GM21515 (cell line): Measurements from ENCODE around the gene WDR18.
"Not testable (repeated sequence)": the region's sequence is repeated elsewhere in the genome, so short reads cannot be mapped to it uniquely, and the experiment has no call there.

Source experiments
- ATAC-seq: cut with Tn5 transposase; IDR thresholded peaks from one replicate; pipeline ENCODE4 v1.9.1; 2021; ENCODE audit not compliant: unreplicated experiment

Gene WDR18

GRCh38 chr19:948842-949496 lies 35.2 kb upstream of the WDR18 start:
- no peak for ATAC-seq

GRCh38 chr19:950352-951066 lies 33.6 kb upstream of the WDR18 start:
- no peak for ATAC-seq

GRCh38 chr19:952049-952679 lies 32.0 kb upstream of the WDR18 start:
- ATAC-seq = no peak

- ATAC-seq = no peak
Measured at GRCh38 chr19:952680-953444, 31.3 kb upstream of the WDR18 start.

- no peak for ATAC-seq
Measured at GRCh38 chr19:953445-954271, 30.5 kb upstream of the WDR18 start.

- ATAC-seq = no peak
Measured at GRCh38 chr19:954272-954671, 29.9 kb upstream of the WDR18 start.

GRCh38 chr19:954672-955494 lies 29.3 kb upstream of the WDR18 start:
- ATAC-seq = peak; percentile 45

GRCh38 chr19:955803-956765 lies 28.1 kb upstream of the WDR18 start:
- ATAC-seq = no peak

- ATAC-seq = no peak
Measured at GRCh38 chr19:956766-957440, 27.2 kb upstream of the WDR18 start.

- ATAC-seq = not testable (repeated sequence)
Measured at GRCh38 chr19:957578-957977, 26.6 kb upstream of the WDR18 start.

GRCh38 chr19:958967-959855 lies 24.9 kb upstream of the WDR18 start:
- ATAC-seq = no peak

GRCh38 chr19:960020-960419 lies 24.1 kb upstream of the WDR18 start:
- no peak for ATAC-seq

- ATAC-seq = no peak
Measured at GRCh38 chr19:960601-960938, 23.6 kb upstream of the WDR18 start.

- no peak for ATAC-seq
Measured at GRCh38 chr19:961866-962620, 22.1 kb upstream of the WDR18 start.

GRCh38 chr19:962683-963400 lies 21.3 kb upstream of the WDR18 start:
- no peak for ATAC-seq

- no peak for ATAC-seq
Measured at GRCh38 chr19:963486-963951, 20.6 kb upstream of the WDR18 start.
